Chondrocyte (in vitro differentiated cells): ENCODE results near the gene CDH8. TPM values are rescaled to one million over a fixed set of nuclear protein-coding genes. Genes with fewer than 3 reads are reported as not detected.

Experiments
- DNase-seq: peaks from one replicate; pipeline ENCODE4 v3.0.0; 2021; ENCODE audit warnings: mixed read lengths, low spot score
- H3K27ac Mint-ChIP-seq: one replicate; pipeline ENCODE4 v1.8.0; 2021; ENCODE audit warnings: mild to moderate bottlenecking, moderate library complexity, mixed read lengths; ENCODE audit not compliant: unreplicated experiment
- H3K27me3 Mint-ChIP-seq: 2 replicates; pipeline ENCODE4 v1.8.0; 2021; ENCODE audit warnings: low read depth, mixed read lengths
- H3K36me3 Mint-ChIP-seq: 2 replicates; pipeline ENCODE4 v1.8.0; 2021; ENCODE audit warnings: low read depth, mixed read lengths
- H3K4me1 Mint-ChIP-seq: 2 replicates; pipeline ENCODE4 v1.8.0; 2021; ENCODE audit warnings: low read depth, mild to moderate bottlenecking, mixed read lengths
- H3K4me3 Mint-ChIP-seq: one replicate; pipeline ENCODE4 v1.8.0; 2021; ENCODE audit warnings: mild to moderate bottlenecking, moderate library complexity, mixed read lengths; ENCODE audit not compliant: unreplicated experiment
- H3K9me3 Mint-ChIP-seq: 2 replicates; pipeline ENCODE4 v1.8.0; 2021; ENCODE audit warnings: low read depth, mixed read lengths
- CTCF ChIP-seq: fragments of 200-600 bp; sonication (generic); IDR thresholded peaks from 2 replicates; pipeline ENCODE4 v1.5.0; 2021; ENCODE audit warnings: antibody characterized with exemption, mild to moderate bottlenecking, moderate library complexity
- total RNA-seq: library from RNA; stranded (reverse); gene quantifications from 3 replicates; pipeline ENCODE4 v1.2.1, GENCODE V29; 2021

Gene CDH8
- total RNA-seq, 1 donor from 2014 or later, result 5.7 TPM

GRCh38 chr16:61957075-61957855 is 79.0 kb downstream of the CDH8 start:
- no peak for DNase-seq
- no peak for TF ChIP-seq CTCF
- peaks cover 26% of the 10 kb centered on the region for H3K27me3 Mint-ChIP-seq
- no peak overlapping the region for H3K27ac Mint-ChIP-seq
- no peaks in the 10 kb centered on the region for H3K9me3 Mint-ChIP-seq
- no peaks in the 10 kb centered on the region for H3K36me3 Mint-ChIP-seq
- H3K4me3 Mint-ChIP-seq, result no peak overlapping the region
- no peaks in the 10 kb centered on the region for H3K4me1 Mint-ChIP-seq

- no peak overlapping the region for H3K27ac Mint-ChIP-seq
- H3K4me1 Mint-ChIP-seq, result no peaks in the 10 kb centered on the region
- TF ChIP-seq CTCF, result no peak
- H3K27me3 Mint-ChIP-seq, result peaks cover 15% of the 10 kb centered on the region
- H3K4me3 Mint-ChIP-seq, result no peak overlapping the region
- peaks cover 4% of the 10 kb centered on the region for H3K9me3 Mint-ChIP-seq
- no peaks in the 10 kb centered on the region for H3K36me3 Mint-ChIP-seq
- DNase-seq, result no peak
Measured at GRCh38 chr16:61952841-61953240, 83.4 kb downstream of the CDH8 start.

GRCh38 chr16:61948414-61948813 is 87.8 kb downstream of the CDH8 start:
- H3K9me3 Mint-ChIP-seq, result peaks cover 4% of the 10 kb centered on the region
- H3K36me3 Mint-ChIP-seq, result no peaks in the 10 kb centered on the region
- H3K27me3 Mint-ChIP-seq, result peaks cover 13% of the 10 kb centered on the region
- DNase-seq, result no peak
- H3K27ac Mint-ChIP-seq, result no peak overlapping the region
- no peak for TF ChIP-seq CTCF
- no peaks in the 10 kb centered on the region for H3K4me1 Mint-ChIP-seq
- H3K4me3 Mint-ChIP-seq, result no peak overlapping the region

- no peak overlapping the region for H3K27ac Mint-ChIP-seq
Measured at GRCh38 chr16:61946019-61946418, 90.2 kb downstream of the CDH8 start.

GRCh38 chr16:61945511-61945910 is 90.7 kb downstream of the CDH8 start:
- Mint-ChIP-seq H3K4me1 (no peaks in the 10 kb centered on the region), H3K27ac (no peak overlapping the region), H3K36me3 (peaks cover 1% of the 10 kb centered on the region), H3K4me3 (no peak overlapping the region), H3K27me3 (peaks cover 15% of the 10 kb centered on the region), H3K9me3 (peaks cover 4% of the 10 kb centered on the region)
- DNase-seq, result no peak
- TF ChIP-seq CTCF, result no peak

More at GRCh38 chr16:61946019-61946418, 90.2 kb downstream of the CDH8 start:
- no peak for DNase-seq
- Mint-ChIP-seq H3K4me1 (no peaks in the 10 kb centered on the region), H3K27me3 (peaks cover 15% of the 10 kb centered on the region), H3K36me3 (peaks cover 1% of the 10 kb centered on the region), H3K9me3 (peaks cover 4% of the 10 kb centered on the region), H3K4me3 (no peak overlapping the region)
- TF ChIP-seq CTCF, result no peak
